Activated CD4-positive, alpha-beta T cell treated with anti-CD3 and anti-CD28 coated beads for 1 hour (primary cell): ENCODE results near the gene DNASE1L1.

Source experiments
- DNase-seq: peaks from one replicate; pipeline ENCODE4 v3.0.0-alpha.2; 2020

Gene DNASE1L1

GRCh38 chrX:154365997-154366665 lies 42.9 kb downstream of the DNASE1L1 start:
- no peak for DNase-seq

DNA sequence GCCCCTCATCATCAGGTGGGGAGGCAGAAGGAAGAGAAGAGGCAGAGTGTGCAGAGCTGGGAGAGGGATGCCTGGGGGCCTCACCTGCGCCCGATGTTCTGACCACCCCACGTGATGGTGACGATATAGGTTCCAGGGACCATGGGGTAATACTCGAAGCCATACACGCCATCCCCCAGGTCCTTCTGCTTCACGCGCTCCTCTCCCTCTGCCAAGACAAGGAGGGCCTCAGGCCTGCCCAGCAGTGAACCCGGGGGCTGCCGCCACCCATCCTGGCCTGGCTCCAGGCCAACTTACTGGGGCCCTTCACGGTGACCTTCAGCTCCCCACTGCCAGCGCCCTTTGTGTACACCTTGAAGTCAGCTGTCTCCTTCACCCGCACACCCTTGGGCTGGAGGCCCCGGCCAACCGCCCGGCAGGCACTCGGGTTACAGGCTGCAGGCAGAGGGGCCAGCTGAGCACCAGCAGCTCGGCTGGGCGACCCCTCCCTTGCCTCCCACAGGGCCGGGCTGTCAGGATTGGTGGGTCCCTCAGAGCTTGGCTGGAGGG lies 43.9 kb downstream of the DNASE1L1 start:
- no peak for DNase-seq

DNA sequence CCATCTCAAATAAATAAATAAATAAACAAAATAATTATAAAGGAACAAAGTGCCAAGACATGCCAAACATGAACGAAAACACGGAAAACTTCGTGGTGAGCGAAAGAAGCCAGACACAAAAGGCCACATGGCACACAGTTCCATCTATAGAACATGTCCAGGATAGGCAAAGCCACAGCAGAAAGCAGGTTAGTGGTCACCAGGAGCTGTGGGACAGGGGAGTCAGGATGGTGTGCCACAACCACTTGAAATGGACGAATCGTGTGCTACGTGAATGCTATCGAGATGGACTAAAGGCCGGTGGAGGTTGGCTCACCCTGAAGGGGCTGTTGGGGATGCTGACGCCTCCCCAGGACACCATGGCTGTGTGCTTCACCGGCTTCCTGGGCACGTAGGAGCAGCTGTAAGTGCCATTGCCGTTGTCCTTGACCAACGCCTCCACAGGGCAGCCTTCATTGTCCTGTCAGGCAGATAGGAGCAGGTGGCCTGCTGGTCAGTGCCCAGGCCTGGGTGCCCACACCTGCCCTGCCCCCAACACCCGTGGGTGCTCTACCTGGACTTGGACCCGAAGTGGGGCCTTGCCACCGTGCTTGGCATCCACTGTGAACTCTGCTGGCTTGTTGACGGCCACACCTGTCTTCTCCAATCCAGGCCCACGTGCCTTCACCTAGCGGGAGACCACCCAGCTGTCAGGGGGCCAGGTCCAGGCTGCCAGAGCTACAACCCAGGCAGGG lies 45.2 kb downstream of the DNASE1L1 start:
- DNase-seq = no peak

- no peak for DNase-seq
These were observed 46.8 kb downstream of the DNASE1L1 start for GRCh38 chrX:154362085-154362742.

DNA sequence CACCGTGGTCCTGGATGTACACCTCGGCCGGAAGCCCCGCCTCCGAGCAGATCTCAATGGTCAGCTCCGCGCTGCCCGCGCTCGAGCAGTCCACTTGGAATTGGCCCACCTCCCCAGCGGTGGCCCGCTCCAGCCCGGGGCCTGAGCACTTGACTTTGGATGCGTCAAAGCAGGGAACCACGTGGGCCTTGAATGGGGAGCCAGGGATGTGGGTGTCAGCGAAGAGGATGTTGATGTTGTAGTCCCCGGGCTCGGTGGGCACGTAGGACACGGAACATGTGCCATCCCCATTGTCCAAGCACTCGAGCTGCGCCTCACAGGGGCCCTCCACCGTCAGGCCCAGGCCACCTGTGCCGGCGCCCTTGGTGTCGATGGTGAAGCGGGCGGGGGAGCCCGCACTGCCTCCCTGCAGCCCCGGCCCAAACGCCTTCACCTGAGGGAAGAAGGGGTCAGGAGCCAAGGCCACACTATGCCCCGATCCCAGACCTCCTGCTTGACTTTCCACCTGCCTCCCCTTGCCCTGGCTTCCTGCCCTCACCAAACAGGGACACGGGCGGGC lies 48.8 kb downstream of the DNASE1L1 start:
- DNase-seq = no peak

DNA sequence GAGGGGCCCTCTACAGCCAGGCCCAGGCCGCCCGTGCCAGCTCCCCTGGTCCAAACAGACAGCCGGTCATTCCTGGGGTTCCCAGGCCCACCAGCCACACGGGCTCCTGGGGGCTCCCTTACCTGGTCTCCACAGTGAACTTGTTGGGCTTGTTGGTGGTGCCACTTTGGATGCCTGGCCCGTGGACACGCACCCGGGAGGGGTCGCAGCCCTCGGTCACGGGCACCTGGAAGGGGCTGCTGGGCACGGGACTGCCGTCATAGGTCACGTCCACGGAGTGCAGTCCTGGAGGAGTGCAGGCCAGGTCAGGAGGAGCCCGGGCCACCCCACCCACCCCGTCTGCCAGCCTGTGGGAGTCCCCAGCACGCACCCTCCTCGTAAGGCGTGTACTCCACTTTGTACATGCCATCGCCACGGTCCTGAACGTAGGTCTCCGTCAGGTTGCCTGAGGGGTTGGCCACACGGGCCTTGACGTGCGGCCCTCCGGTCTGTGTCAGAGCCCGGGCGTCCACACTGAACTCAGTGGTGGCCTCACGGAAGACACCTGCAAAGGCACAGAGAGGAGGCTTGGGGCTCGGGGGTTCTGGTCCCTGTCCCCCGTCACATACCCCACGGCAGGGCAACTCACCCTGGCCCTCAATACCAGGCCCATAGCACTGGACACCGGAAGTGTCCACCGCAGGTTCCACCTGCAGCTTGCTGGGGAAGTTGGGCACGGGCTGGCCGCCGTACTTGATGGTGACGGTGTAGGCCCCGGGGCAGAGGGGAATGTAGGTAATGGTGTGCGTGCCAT lies 49.5 kb downstream of the DNASE1L1 start:
- no peak for DNase-seq

DNA sequence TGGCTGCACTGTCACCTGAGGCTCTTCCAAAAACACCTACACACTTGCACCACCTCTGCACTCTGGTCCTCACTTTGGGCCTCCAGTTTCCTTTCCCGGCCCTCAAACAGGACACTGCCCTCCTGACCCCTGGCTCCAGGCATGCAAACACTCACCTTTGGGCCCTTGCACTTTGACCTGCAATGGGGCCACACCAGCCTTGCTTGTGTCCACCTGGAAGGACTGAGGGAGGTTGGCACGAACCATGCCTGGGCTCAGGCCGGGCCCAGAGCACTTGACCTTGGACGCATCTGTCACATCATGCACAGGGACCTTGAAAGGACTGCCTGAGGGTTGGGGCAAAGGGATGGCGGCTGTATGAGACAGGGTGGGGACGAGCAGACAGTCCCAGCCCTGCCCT lies 50.2 kb downstream of the DNASE1L1 start:
- no peak for DNase-seq

- no peak for DNase-seq
These were observed 51.0 kb downstream of the DNASE1L1 start for GRCh38 chrX:154358011-154358410.

DNA sequence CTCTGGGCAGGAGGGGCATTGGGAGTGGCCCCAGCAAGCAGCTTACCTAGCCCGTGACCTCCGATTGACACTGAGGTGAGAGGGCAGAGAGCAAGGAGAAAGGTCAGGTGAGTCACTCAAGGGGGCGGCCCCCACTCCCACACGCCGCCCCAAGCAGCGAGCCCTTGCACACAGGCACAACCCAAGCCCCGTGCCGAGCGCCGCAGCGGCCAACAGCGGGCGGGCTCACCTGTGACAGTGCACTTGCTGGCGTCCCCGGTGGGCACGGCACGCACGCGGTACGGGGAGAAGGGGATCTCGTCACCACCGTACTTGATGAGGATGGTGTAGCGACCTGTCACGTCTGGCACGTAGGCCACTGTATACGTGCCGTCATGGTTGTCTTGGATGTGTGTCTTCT lies 51.8 kb downstream of the DNASE1L1 start:
- DNase-seq = no peak

- no peak for DNase-seq
These were observed 52.5 kb downstream of the DNASE1L1 start for GRCh38 chrX:154356596-154356995.

DNA sequence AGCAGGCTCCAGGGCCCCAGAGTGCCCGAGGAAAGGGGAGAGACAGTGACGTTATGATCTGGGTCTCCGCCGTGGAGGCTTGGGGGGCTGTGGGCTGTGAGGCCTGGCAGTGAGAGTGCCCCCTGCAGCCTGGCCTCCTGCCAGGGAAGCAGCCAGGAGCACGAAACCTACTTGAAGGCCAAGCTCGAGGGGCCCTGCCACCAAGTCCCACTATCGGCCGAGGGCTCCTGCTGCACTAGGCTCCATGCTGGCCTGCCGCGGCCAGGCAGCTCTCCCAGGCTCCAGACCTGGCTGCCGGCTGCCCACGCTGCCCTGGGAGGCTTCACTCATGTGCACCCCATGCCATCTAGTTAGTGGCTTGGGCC lies 53.3 kb downstream of the DNASE1L1 start:
- no peak for DNase-seq

- no peak for DNase-seq
These were observed 53.8 kb downstream of the DNASE1L1 start for GRCh38 chrX:154355094-154355775.

- no peak for DNase-seq
These were observed 54.5 kb downstream of the DNASE1L1 start for GRCh38 chrX:154354516-154354915.

DNA sequence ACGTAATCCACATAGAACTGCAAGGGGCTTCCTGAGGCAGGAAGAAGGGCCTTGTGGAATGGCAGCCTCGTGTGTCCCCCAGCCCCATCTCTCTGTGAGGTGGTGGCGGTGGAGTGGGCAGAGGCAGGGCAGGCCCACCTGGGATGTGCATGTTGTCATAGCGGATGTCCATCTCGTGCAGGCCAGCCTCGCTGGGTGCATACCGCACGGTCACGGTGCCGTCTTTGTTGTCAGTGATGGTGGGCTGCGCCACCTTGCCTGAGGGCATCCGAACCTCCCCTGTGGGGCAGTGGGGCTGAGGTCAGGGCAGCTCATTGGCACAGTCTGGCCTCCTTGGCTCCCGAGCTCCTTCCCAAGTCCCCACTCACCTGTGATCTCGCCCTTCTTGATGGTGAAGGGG lies 55.0 kb downstream of the DNASE1L1 start:
- DNase-seq = no peak

DNA sequence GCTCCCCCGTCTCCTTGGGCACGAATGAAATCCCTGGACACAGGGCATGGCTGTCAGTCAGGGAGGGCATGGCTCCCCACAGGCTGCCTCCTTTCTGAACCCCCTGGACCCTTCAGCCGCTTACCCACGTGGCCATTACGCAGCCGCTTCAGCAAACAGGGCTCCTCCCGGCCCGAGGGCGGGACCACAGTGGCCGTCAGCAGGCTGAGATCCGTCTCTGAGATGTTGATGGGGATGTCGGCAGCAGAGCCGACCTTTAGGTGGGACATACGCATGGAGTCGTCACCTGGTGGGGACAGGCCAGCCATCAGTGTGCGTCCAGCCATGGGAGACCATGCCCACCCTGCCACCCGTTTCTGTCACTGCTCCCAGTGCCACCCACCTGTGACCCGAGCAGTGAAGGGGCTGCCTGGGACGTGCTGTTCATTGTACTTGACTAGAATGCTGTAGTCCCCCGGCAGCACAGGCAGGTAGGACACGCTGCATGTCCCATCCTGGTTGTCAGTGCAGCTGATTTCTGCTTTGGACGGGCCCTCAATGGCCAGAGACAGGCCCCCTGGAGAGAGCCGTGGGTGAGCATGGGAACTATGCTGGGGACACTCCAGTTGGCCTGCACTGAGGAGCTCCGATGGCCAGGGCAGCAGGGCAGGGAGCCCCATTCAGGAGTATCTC lies 55.7 kb downstream of the DNASE1L1 start:
- no peak for DNase-seq

- DNase-seq = no peak
These were observed 56.6 kb downstream of the DNASE1L1 start for GRCh38 chrX:154352466-154352865.

GRCh38 chrX:154352012-154352401 lies 57.0 kb downstream of the DNASE1L1 start:
- DNase-seq = no peak
